Body of pancreas (tissue), 4 donors: ENCODE measurements around the gene WTAP. TPM values are rescaled to one million over a fixed set of nuclear protein-coding genes. Genes with fewer than 3 reads are reported as not detected.
A peak's percentile ranks its signal among the peaks of the same experiment; 100 is the strongest.

Experiments used
- ATAC-seq: fragments of 150-250 bp; one replicate; pipeline ENCODE4 v1.9.1; 2016
- DNase-seq, 4 donors: peaks; one replicate each; pipeline ENCODE4 v3.0.0-alpha.2; 2019
- H3K27ac ChIP-seq, 4 donors: fragments of 200-600 bp; sonication (generic); 1 replicate in 3 of 4; 2 replicates in 1 of 4; pipeline versions ENCODE4 v1.5.1 to v1.6.1; 2016 to 2019; ENCODE audit warnings: mild to moderate bottlenecking in 1 of 4, mixed read lengths in 1 of 4, moderate library complexity in 1 of 4
- H3K27me3 ChIP-seq, 2 donors: fragments of 200-600 bp; sonication (generic); one replicate each; pipeline ENCODE4 v1.6.0; 2016; ENCODE audit warnings: mild to moderate bottlenecking in 1 of 2
- H3K36me3 ChIP-seq, 2 donors: fragments of 200-600 bp; sonication (generic); replicated peaks in 1 of 2; 2 replicates each; pipeline ENCODE4 v1.5.1; 2016; ENCODE audit warnings: low read depth in 2 of 2; ENCODE audit not compliant: insufficient read depth in 1 of 2
- H3K4me1 ChIP-seq: fragments of 200-600 bp; sonication (generic); one replicate; pipeline ENCODE4 v1.6.0; 2016
- H3K4me3 ChIP-seq, 2 donors: fragments of 200-600 bp; sonication (generic); 1 replicate in 1 of 2; 2 replicates in 1 of 2; pipeline ENCODE4 v1.5.1; 2016 to 2019
- H3K9me3 ChIP-seq, 3 donors: fragments of 200-600 bp; sonication (generic); 1 replicate in 2 of 3; 2 replicates in 1 of 3; pipeline ENCODE4 v1.5.1; 2016
- CTCF ChIP-seq, 7 experiments: fragments of 450-650 bp in 4 of 7; fragments of 200-600 bp in 3 of 7; sonication (generic) in 3 of 7; IDR thresholded peaks; one replicate each; pipeline ENCODE4 v1.5.1; 2016 to 2019; ENCODE audit warnings: antibody characterized with exemption in 7 of 7
- POLR2A ChIP-seq, 3 donors: fragments of 450-650 bp; IDR thresholded peaks; one replicate each; pipeline ENCODE4 v1.6.1; 2016; ENCODE audit warnings: antibody characterized with exemption in 3 of 3, mild to moderate bottlenecking in 2 of 3
- WGBS, 2 donors: methylation state at CpG; one replicate each; pipeline ENCODE4 v1.1.5; 2017; 5-methylcytosine and 5-hydroxymethylcytosine counted together
- intact Hi-C: fragments of 100-400 bp; cut with DNase I; formaldehyde crosslinking; loops from one replicate; pipeline ENCODE4 v1.15.1; 2023
- total RNA-seq, 2 donors: library from RNA; depleted of rRNA; stranded (reverse); fragments of >200 nt; gene quantifications; one replicate each; pipeline ENCODE4 v1.1.0, GENCODE V29; 2016

Gene WTAP
- 10 to 100 TPM; 56.8 to 58.7 TPM for total RNA-seq

GRCh38 chr6:159726918-159727716 lies at the start of gene WTAP:
Gene WTAP, plus strand, starts transcription at chr6:159727506. Its CDS starts 8,760 bp downstream, at chr6:159736266.
- ATAC-seq (peak; percentile 92), DNase-seq (peak; percentile 96 to 98 (median 97))
- Histone ChIP-seq H3K4me3 (peak within 1 kb of the TSS; percentile 65 to 82), H3K27me3 (no peaks in the 10 kb centered on the region), H3K9me3 (no peaks in the 10 kb centered on the region), H3K27ac (peak within 1 kb of the TSS; percentile 93 to 100 (median 99)), H3K36me3 (no peaks in the 10 kb centered on the region), H3K4me1 (peaks cover 56% of the 10 kb centered on the region)
- TF ChIP-seq POLR2A (IDR thresholded peaks at IDR 0.05): peak; percentile 80 to 96 (median 94)
- TF ChIP-seq CTCF (IDR thresholded peaks at IDR 0.05): peak in 1 of 7 experiments; percentile 13
- intact Hi-C loops: no loop called here
- 0% methylated on average over 90 of the region's 93 CpGs; no CpG with 5 or more reads in 1 of the 2 donors for WGBS, 2 donors

- Histone ChIP-seq H3K27me3 (no peaks in the 10 kb centered on the region), H3K27ac (no peak overlapping the region), H3K4me1 (peaks cover 15% of the 10 kb centered on the region), H3K4me3 (no peak overlapping the region), H3K9me3 (no peaks in the 10 kb centered on the region), H3K36me3 (peaks cover 0 to 24% of the 10 kb centered on the region in 2 donors)
- DNase-seq (no peak), ATAC-seq (peak; percentile 14)
- 97 to 98% methylated on average over 5 of the region's 5 CpGs for WGBS, 2 donors
- no peak for TF ChIP-seq CTCF (IDR thresholded peaks at IDR 0.05)
- peak in 1 of 3 donors; percentile 8 for TF ChIP-seq POLR2A (IDR thresholded peaks at IDR 0.05)
- intact Hi-C loops: no loop called here
These were observed 49.7 kb upstream of the WTAP start for GRCh38 chr6:159677506-159678165.

GRCh38 chr6:159678574-159678973 lies 48.7 kb upstream of the WTAP start:
- Histone ChIP-seq H3K4me3 (no peak overlapping the region), H3K36me3 (peaks cover 0 to 31% of the 10 kb centered on the region in 2 donors), H3K27ac (no peak overlapping the region), H3K9me3 (no peaks in the 10 kb centered on the region), H3K27me3 (no peaks in the 10 kb centered on the region), H3K4me1 (peaks cover 16% of the 10 kb centered on the region)
- 94 to 97% methylated on average over 3 of the region's 3 CpGs for WGBS, 2 donors
- DNase-seq: no peak
- TF ChIP-seq POLR2A (IDR thresholded peaks at IDR 0.05): no peak
- no peak for TF ChIP-seq CTCF (IDR thresholded peaks at IDR 0.05)
- no peak for ATAC-seq
- intact Hi-C loops: no loop called here

GRCh38 chr6:159679091-159680077 lies 47.9 kb upstream of the WTAP start:
- Histone ChIP-seq H3K27me3 (no peaks in the 10 kb centered on the region), H3K36me3 (peaks cover 0 to 36% of the 10 kb centered on the region in 2 donors), H3K4me3 (no peak overlapping the region), H3K27ac (peak overlapping the region in 1 of 4 donors; percentile 54), H3K9me3 (no peaks in the 10 kb centered on the region), H3K4me1 (peaks cover 24% of the 10 kb centered on the region)
- intact Hi-C loops: loop anchor here (10.0 kb wide), 1 partner anchor 65 kb away; no protein-coding TSS in a partner anchor
- whole genome bisulfite sequencing, 2 donors: 69 to 77% methylated on average over 5 of the region's 5 CpGs
- no peak for TF ChIP-seq CTCF (IDR thresholded peaks at IDR 0.05)
- TF ChIP-seq POLR2A (IDR thresholded peaks at IDR 0.05): no peak
- DNase-seq (no peak), ATAC-seq (no peak)
